Activated CD8-positive, alpha-beta memory T cell treated with anti-CD3 and anti-CD28 coated beads for 48 hours (primary cell): ENCODE measurements around the gene TNS4.

Experiments used
- DNase-seq, 3 experiments: peaks; one replicate each; pipeline ENCODE4 v3.0.0-alpha.2; 2020; ENCODE audit warnings: low read depth in 2 of 3, low spot score in 2 of 3

Gene TNS4

GRCh38 chr17:40535924-40536294 is 34.5 kb upstream of the TNS4 start:
- no peak for DNase-seq

- no peak for DNase-seq
Observed at GRCh38 chr17:40535438-40535837, 34.0 kb upstream of the TNS4 start.

DNA sequence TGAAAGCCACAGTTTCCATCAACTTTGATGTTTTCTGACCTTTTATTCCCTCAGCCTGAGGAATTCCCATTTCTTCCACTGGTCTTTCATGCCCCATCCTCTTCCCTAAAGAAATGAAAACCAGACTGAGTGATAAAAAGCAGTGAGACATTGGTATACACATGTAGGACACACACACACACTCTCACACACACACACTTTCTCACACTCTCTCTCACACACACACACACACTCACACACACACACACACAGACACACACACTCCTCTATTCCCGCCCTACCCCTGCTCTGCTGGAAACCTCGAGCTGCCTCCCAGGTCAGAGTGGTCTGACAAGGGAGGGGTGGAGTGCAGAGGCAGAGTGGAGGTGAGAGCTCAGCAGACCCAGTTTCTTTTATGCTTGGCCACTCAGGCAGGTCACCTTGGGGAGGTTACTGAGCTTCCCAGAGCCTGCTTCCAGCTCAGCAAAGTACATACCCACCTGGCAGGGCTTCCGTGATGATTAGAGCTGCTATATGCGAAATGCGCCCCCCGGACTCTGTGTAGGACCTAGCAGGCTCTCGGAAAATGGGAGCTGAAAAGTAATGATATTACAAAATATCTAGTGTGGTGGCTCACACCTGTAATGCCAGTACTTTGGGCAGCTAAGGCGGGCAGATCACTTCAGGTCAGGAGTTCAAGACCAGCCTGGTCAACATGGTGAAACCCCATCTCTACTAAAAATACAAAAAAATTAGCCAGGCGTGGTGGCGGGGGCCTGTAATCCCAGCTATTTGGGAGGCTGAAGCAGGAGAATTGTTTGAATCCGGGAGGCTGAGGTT is 33.2 kb upstream of the TNS4 start:
- no peak for DNase-seq

GRCh38 chr17:40533896-40534295 is 32.5 kb upstream of the TNS4 start:
- no peak for DNase-seq

GRCh38 chr17:40532520-40533253 is 31.3 kb upstream of the TNS4 start:
- DNase-seq = no peak

GRCh38 chr17:40531051-40531991 is 29.9 kb upstream of the TNS4 start:
- peak in 2 of 3 experiments; percentile 56 to 76 for DNase-seq

GRCh38 chr17:40530531-40530994 is 29.1 kb upstream of the TNS4 start:
- no peak for DNase-seq

DNA sequence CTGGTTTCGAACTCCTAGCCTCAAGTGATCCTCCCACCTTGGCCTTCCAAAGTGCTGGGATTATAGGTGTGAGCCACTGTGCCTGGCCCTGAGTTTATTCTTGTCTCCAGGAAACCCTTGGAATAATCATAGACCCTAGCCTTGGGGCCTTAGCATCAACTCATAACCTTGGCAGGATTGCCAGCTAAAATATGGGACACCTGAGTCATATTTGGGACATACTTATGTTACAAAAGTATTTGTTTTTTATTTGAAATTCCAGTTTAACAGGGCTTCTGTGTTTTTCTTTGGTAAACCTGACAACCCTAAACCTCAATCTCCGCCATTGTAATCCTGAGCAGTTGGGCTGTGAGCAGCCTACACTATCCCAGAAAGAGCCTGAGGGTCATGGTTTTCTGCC is 28.6 kb upstream of the TNS4 start:
- DNase-seq = no peak

DNA sequence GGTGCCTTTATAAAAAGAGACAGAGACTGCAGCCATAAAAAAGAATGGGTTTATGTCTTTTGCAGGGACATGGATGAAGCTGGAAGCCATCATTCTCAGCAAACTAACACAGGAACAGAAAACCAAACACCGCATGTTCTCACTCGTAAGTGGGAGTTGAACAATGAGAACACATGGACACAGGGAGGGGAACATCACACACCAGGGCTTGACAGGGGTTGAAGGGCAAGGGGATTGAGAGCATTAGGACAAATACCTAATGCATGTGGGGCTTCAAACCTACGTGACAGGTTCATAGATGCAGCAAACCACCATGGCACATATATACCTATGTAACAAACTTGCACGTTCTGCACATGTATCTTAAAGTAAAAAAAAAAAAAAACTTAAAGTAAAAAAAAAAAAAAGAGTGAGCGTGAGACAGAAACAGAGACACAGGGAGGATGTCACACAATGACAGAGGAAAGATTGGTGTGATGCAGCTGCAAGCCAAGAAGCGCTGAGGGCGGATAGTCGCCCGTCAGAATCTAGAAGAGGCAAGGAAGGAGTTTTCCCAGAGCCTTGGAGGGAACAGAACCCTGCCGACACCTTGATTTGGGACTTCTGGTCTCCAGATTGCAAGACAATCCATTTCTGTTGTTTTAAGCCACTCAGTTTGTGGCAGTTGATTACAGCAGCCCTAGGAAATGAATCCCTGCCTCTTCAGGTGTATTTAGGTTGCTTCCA is 27.4 kb upstream of the TNS4 start:
- no peak for DNase-seq

DNA sequence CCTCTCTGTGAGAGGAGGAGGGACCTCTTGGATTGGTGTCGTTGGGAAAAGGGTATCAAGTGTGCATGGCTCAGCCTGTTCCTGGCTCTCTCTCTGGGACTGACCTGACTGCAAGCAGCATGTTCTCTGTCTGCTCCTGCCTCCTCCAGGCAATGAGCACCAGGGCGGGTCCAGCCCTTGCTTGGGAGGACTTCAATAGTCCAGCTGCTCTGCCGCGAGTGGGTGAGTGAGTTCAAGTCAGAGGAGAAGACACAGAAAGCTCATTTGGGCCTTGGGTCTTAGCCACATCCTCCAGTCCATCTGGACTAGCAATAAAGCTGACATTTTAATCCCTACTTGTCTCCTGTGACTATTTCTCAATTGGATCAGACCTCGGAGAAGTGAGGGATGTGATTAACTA is 25.2 kb upstream of the TNS4 start:
- no peak for DNase-seq

DNA sequence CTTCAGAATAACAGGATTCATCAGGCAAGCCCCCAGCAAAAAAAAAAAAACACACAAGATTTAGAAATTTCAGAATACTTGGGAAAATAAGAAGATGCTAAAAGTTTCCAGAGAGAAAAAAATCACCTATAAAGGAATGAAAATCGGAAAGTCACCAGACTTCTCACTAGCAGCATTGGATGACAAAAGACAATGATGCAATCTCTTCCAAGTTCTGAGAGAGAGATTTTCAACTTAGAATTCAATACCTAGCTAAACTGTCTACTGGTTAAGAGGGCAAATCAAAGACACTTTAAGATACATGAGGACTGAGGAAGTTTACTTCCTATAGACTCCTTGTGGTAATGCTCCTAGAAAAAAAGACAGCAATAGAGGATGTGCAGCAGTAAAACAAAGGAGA is 23.9 kb upstream of the TNS4 start:
- no peak for DNase-seq

DNA sequence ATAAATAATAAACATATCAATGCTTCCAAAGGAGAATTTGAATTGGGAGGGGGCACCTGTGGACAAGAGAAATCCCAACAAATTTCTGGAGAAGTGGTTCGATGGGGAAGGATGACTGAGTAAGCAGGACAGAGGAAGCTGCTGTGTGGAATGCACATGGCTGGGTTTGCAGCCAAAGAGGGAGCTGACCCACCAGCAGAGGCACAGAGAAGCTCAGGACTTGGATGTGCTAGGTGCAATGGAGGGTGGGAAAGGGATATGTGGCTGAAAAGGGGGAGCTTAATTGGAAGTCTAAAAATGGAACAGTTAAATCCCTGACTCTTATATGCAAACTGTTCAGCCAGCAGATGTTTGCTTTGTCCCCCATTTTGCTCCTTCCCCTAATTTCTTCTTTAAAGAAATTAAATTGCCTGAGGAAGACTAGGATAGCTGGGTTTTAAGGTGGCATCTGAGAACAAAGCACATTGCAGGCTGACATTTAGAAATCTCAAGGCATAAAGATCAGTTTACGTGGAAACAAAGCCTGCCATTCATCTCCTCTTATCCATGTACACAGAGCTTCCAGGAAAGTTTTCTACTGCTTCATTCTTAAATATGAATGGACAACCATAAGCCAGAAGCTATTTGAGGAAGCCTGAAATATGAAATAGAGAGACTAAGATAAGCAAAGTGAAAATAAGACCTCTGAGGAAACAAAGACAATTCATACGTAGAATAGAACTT is 23.0 kb upstream of the TNS4 start:
- DNase-seq = no peak

DNA sequence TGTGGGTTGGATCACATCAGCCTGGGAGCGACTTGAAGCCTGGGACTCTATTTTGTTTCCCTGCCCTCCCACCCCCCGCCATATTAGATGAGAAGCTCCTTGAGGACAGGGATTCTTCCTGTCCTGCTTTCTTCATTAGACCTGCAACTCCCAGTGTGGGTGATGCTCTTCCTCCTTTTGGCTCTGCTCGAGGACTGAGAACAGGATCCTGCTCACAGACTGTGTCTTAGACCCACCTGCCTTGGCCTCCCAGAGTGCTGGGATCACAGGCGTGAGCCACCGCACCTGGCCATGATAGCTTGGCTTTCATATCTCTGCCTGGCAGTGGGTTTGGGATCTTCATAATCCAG is 21.5 kb upstream of the TNS4 start:
- DNase-seq = no peak

GRCh38 chr17:40522250-40522960 is 21.0 kb upstream of the TNS4 start:
- no peak for DNase-seq

- DNase-seq = no peak
Observed at GRCh38 chr17:40520991-40521453, 19.6 kb upstream of the TNS4 start.

DNA sequence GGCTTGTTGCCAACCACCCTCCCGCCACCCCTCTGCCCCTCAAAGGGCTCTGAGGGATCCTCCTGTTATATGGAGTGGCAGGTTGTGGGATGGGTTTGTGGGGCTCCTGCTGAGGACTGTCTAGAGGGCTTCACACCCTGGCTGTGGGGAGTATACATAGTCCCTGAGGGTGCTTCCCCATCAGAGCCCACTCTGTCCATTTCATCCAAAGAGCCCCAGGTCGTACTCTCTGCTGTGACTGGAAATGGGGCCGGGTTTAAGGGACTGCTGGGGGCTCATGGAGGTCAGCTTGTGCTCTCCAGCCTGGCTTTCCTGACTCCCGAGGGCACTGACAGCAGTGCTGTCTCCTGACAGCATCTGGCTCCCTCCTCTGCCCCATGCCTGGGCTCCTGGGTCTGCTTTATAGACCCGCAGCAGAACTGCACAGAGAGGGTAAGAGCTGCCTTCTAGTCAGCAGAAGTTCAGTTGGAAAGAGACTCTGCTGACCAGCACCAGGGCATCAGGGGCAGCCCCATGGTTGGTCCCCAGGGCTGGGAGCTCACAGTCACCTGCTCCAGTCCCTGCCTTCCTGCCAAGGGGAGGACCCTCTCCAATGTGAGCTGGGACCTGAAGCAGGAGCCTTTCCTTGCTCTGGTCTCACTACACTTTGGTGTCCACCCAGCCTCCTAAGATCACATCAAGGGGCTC is 17.8 kb upstream of the TNS4 start:
- DNase-seq = no peak

GRCh38 chr17:40518401-40519088 is 17.1 kb upstream of the TNS4 start:
- no peak for DNase-seq

DNA sequence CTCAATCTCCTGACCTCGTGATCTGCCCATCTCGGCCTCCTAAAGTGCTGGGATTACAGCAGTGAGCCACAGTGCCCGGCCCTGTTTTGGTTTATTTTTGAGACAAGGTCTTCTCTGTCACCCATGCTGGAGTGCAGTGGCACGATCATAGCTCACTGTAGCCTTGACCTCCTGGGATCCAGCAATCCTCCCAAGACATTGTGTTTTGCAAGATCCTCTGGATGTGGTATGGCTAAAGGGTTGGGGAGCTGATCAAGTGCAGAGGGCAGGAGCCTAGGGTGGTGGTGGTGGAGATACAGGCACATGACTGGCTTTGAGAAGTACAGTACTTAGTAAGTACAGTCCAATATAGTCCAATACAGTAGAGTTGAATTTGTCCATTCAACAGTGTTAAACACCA is 16.6 kb upstream of the TNS4 start:
- DNase-seq = no peak
